Measurements from ENCODE around the gene ZBTB44. TPM values are rescaled to one million over a fixed set of nuclear protein-coding genes. Genes with fewer than 3 reads are reported as not detected.
A peak's percentile ranks its signal among the peaks of the same experiment; 100 is the strongest.

The ZBTB44 gene
- polyA plus RNA-seq, 2 donors: 6.7 to 7.2 TPM

DNA sequence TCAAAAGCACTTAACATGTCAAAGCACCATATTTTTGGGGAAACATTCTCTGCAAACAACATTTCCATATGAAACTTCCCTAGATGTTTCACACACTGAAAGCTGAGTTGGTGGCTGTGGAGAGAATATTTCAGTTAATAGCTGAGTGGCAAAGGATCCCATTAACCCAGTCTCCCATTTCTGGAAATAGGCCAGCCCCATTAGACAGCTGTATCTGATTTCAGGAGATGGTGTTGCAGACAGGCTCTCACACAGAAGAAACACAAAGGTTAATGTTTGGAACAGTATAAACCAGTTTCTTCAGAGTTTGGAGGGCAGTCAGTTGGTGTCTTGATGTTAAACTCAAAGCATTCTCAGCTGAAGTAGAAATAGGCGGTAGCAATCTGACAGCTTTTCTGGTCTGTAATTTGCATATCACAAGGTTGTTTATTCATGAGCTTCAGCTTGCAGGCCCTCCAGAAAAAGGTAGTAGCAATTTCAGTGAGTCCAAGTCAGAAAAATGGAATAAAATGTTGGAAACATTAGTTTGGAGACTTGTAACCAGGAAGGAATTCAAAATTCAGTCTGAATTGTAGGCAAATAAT is 15.5 kb upstream of the ZBTB44 start:
- H3K9me3 ChIP-seq (ENCODE audit: control insufficient read depth in 2 of 2, insufficient read depth in 1 of 2, low read depth in 1 of 2, low read length in 1 of 2): no peaks in the 10 kb centered on the region
- whole genome bisulfite sequencing, 2 donors: 69 to 84% methylated on average over 1 of the region's 1 CpG

DNA sequence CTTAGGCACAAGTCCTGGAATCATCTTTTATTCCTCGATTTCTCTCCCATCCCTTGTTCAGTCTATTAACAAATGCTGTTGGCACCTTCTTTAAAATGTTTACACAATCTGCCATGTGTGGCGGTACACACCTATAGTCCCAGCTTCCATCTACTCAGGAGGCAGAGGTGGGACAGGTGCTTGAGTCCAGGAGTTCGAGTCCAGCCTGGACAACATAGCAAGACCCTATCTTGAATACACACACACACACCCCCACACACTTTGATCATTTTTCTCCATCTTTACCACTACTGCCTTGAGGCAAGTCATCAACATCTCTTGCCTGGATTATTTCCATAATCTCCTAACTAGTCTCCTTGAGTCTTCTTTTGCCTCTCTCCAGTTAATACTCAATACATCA is 13.7 kb upstream of the ZBTB44 start:
- Histone ChIP-seq H3K36me3 (ENCODE audit: control insufficient read depth in 2 of 2, insufficient read depth in 2 of 2, low read length in 1 of 2) (no peaks in the 10 kb centered on the region), H3K27me3 (ENCODE audit: control insufficient read depth in 1 of 2, insufficient read depth in 2 of 2, low read length in 2 of 2) (no peaks in the 10 kb centered on the region), H3K4me3 (ENCODE audit: low read depth in 1 of 2, low read length in 2 of 2) (no peak overlapping the region), H3K27ac (ENCODE audit: low read depth in 2 of 2, low read length in 1 of 2) (no peak overlapping the region), H3K9me3 (ENCODE audit: control insufficient read depth in 2 of 2, insufficient read depth in 1 of 2, low read depth in 1 of 2, low read length in 1 of 2) (no peaks in the 10 kb centered on the region), H3K4me1 (ENCODE audit: control insufficient read depth in 2 of 2, insufficient read depth in 2 of 2, low read length in 1 of 2) (no peaks in the 10 kb centered on the region)
- WGBS, 2 donors: 92% methylated on average over 3 of the region's 3 CpGs

More for the DNA sequence above, 15.5 kb upstream of the ZBTB44 start:
- no peaks in the 10 kb centered on the region for H3K36me3 ChIP-seq (ENCODE audit: control insufficient read depth in 2 of 2, insufficient read depth in 2 of 2, low read length in 1 of 2)
- H3K4me1 ChIP-seq (ENCODE audit: control insufficient read depth in 2 of 2, insufficient read depth in 2 of 2, low read length in 1 of 2): no peaks in the 10 kb centered on the region
- H3K4me3 ChIP-seq (ENCODE audit: low read depth in 1 of 2, low read length in 2 of 2): no peak overlapping the region
- H3K27ac ChIP-seq (ENCODE audit: low read depth in 2 of 2, low read length in 1 of 2): no peak overlapping the region
- no peaks in the 10 kb centered on the region for H3K27me3 ChIP-seq (ENCODE audit: control insufficient read depth in 1 of 2, insufficient read depth in 2 of 2, low read length in 2 of 2)

DNA sequence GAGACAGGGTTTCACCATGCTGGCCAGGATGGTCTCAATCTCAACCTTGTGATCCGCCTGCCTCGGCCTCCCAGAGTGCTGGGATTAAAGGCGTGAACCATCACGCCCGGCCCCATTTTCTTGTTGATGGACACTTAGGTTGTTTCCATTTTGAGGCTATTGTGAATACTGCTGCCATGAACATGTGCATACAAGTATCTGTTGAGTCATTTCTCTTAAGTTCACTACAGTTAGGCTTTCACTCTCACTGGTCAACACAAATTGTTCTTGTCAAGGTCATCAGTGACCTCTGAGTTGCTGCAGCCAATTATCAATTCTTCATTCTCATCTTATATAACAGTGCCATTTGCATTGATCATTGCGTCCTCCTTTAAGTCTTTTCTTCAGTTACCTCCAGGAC is 13.0 kb upstream of the ZBTB44 start:
- Histone ChIP-seq H3K4me1 (ENCODE audit: control insufficient read depth in 2 of 2, insufficient read depth in 2 of 2, low read length in 1 of 2) (no peaks in the 10 kb centered on the region), H3K27ac (ENCODE audit: low read depth in 2 of 2, low read length in 1 of 2) (no peak overlapping the region), H3K4me3 (ENCODE audit: low read depth in 1 of 2, low read length in 2 of 2) (no peak overlapping the region), H3K9me3 (ENCODE audit: control insufficient read depth in 2 of 2, insufficient read depth in 1 of 2, low read depth in 1 of 2, low read length in 1 of 2) (no peaks in the 10 kb centered on the region), H3K36me3 (ENCODE audit: control insufficient read depth in 2 of 2, insufficient read depth in 2 of 2, low read length in 1 of 2) (no peaks in the 10 kb centered on the region), H3K27me3 (ENCODE audit: control insufficient read depth in 1 of 2, insufficient read depth in 2 of 2, low read length in 2 of 2) (no peaks in the 10 kb centered on the region)
- WGBS, 2 donors: 87 to 95% methylated on average over 6 of the region's 6 CpGs

DNA sequence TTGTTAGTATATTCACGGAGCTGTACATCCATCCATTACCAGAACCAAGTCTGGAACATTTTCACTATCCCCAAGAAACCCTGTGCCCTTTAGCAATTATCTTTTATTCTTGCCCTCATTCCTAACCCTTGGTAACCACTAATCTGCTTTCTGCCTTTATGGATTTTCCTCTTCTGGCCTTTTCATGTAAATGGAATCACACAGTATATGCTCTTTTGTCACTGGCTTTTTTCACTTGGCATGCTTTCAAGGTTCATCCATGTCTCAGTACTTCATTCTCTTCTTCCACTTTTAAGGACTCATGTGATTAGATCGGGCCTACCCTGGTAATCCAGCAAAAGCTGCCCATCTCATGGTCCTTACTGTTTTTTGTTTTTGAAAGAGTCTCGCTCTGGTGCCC is 11.0 kb upstream of the ZBTB44 start:
- Histone ChIP-seq H3K27ac (ENCODE audit: low read depth in 2 of 2, low read length in 1 of 2) (no peak overlapping the region), H3K27me3 (ENCODE audit: control insufficient read depth in 1 of 2, insufficient read depth in 2 of 2, low read length in 2 of 2) (no peaks in the 10 kb centered on the region), H3K36me3 (ENCODE audit: control insufficient read depth in 2 of 2, insufficient read depth in 2 of 2, low read length in 1 of 2) (no peaks in the 10 kb centered on the region), H3K4me3 (ENCODE audit: low read depth in 1 of 2, low read length in 2 of 2) (no peak overlapping the region), H3K9me3 (ENCODE audit: control insufficient read depth in 2 of 2, insufficient read depth in 1 of 2, low read depth in 1 of 2, low read length in 1 of 2) (no peaks in the 10 kb centered on the region), H3K4me1 (ENCODE audit: control insufficient read depth in 2 of 2, insufficient read depth in 2 of 2, low read length in 1 of 2) (no peaks in the 10 kb centered on the region)
- WGBS, 2 donors: 90 to 95% methylated on average over 3 of the region's 3 CpGs

DNA sequence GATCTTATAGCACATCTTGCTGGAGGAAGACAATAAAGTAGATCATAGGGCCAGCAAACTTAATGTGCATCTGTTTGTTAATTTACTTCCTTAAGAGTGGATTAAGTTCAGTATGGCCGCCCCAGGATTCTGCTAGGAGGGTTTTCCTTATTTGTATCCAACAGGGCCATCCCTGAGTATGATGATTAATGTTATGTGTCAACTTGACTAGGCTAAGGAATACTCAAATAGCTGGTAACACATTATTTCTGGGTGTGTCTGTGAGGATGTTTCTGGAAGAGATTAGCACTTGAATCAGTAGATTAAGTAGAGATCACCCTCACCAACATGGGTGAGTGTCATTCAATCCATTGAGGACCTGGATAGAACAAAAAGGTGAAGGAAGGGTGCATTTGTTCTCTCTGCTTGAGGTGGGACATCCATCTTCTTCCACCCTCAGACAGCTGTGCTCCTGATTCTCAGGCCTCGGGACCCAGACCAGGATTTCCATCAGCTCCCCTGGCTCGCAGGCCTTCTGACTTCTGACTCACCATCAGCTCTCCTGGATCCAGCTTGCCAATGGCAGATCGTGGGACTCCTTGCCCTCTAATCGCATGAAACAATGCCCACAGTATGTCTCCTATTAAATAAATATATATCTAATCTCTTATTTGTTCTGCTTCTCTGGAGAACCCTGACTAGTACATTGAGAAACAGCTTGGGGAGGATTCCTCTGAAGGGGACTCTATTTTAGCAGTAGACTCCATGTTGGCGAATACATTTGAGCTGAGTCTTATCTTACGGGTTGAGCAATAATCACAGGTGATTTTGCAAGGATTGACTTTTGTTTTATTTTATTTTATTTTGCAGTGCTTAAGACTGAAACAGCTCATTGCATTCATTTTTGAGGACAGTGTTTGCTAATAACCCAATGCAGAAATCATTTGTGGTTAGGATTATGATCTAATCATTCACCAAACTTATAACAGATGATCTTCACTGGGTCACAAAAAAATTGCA is 9.0 kb upstream of the ZBTB44 start:
- H3K27ac ChIP-seq (ENCODE audit: low read depth in 2 of 2, low read length in 1 of 2): peak overlapping the region in 1 of 2 donors; percentile 33
- H3K9me3 ChIP-seq (ENCODE audit: control insufficient read depth in 2 of 2, insufficient read depth in 1 of 2, low read depth in 1 of 2, low read length in 1 of 2): no peaks in the 10 kb centered on the region
- no peaks in the 10 kb centered on the region for H3K4me1 ChIP-seq (ENCODE audit: control insufficient read depth in 2 of 2, insufficient read depth in 2 of 2, low read length in 1 of 2)
- H3K36me3 ChIP-seq (ENCODE audit: control insufficient read depth in 2 of 2, insufficient read depth in 2 of 2, low read length in 1 of 2): no peaks in the 10 kb centered on the region
- no peak overlapping the region for H3K4me3 ChIP-seq (ENCODE audit: low read depth in 1 of 2, low read length in 2 of 2)
- 80 to 81% methylated on average over 7 of the region's 7 CpGs for WGBS, 2 donors
- no peaks in the 10 kb centered on the region for H3K27me3 ChIP-seq (ENCODE audit: control insufficient read depth in 1 of 2, insufficient read depth in 2 of 2, low read length in 2 of 2)

DNA sequence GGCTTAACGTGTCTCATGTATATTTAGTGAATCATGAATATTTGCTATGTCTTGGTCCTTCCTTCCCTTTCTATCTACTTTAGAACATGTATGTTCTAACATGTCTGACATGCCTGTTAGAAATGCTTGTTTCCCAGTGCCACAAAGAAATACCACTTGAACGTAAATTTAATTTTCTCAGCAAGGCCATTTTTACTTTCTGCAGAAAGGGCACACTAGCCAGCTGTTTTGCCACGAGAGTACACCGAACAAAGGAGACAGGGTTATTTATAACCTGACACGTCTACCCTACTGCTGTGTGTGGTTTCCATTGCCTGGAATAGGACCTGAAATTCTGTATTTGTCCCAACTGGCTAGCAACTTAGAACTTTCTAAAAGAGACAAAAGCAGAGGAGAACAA is 7.4 kb upstream of the ZBTB44 start:
- 80 to 85% methylated on average over 5 of the region's 5 CpGs for WGBS, 2 donors
- Histone ChIP-seq H3K4me3 (ENCODE audit: low read depth in 1 of 2, low read length in 2 of 2) (no peak overlapping the region), H3K9me3 (ENCODE audit: control insufficient read depth in 2 of 2, insufficient read depth in 1 of 2, low read depth in 1 of 2, low read length in 1 of 2) (no peaks in the 10 kb centered on the region), H3K27me3 (ENCODE audit: control insufficient read depth in 1 of 2, insufficient read depth in 2 of 2, low read length in 2 of 2) (no peaks in the 10 kb centered on the region), H3K27ac (ENCODE audit: low read depth in 2 of 2, low read length in 1 of 2) (no peak overlapping the region), H3K4me1 (ENCODE audit: control insufficient read depth in 2 of 2, insufficient read depth in 2 of 2, low read length in 1 of 2) (no peaks in the 10 kb centered on the region), H3K36me3 (ENCODE audit: control insufficient read depth in 2 of 2, insufficient read depth in 2 of 2, low read length in 1 of 2) (no peaks in the 10 kb centered on the region)

DNA sequence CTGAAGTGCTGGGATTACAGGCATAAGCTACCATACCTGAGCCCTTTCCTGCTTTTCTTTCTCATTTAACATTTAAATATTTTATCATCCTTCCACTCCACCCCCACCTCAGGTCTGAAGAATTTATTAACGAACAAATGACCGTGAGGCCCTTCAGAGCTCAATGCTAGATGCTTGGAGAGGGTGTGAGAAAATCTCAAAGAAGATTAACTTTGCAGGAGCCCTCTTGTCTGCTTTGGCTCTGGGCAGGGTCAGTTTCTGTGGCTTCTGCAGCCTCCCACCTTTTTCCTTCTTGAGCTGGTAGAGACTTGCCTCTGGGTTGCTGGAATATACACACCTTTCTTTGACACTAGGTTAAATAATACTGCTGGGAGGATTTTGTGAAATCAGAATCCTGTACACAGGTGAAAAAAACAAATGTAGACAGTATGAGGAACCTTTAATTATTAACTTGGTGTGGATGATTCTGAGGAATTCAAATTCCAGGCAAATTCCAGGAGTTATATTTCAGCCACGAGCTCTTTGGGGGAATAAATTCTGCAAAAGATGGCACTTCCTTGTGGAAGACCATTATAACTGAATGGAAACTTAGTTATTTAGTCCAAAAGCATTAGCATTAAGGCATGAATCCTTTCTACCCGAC is 3.4 kb upstream of the ZBTB44 start:
- 39 to 62% methylated on average over 4 of the region's 4 CpGs for WGBS, 2 donors
- Histone ChIP-seq H3K4me1 (ENCODE audit: control insufficient read depth in 2 of 2, insufficient read depth in 2 of 2, low read length in 1 of 2) (no peaks in the 10 kb centered on the region), H3K9me3 (ENCODE audit: control insufficient read depth in 2 of 2, insufficient read depth in 1 of 2, low read depth in 1 of 2, low read length in 1 of 2) (no peaks in the 10 kb centered on the region), H3K27ac (ENCODE audit: low read depth in 2 of 2, low read length in 1 of 2) (peak overlapping the region in 1 of 2 donors; percentile 9), H3K27me3 (ENCODE audit: control insufficient read depth in 1 of 2, insufficient read depth in 2 of 2, low read length in 2 of 2) (no peaks in the 10 kb centered on the region), H3K36me3 (ENCODE audit: control insufficient read depth in 2 of 2, insufficient read depth in 2 of 2, low read length in 1 of 2) (no peaks in the 10 kb centered on the region), H3K4me3 (ENCODE audit: low read depth in 1 of 2, low read length in 2 of 2) (no peak overlapping the region)

DNA sequence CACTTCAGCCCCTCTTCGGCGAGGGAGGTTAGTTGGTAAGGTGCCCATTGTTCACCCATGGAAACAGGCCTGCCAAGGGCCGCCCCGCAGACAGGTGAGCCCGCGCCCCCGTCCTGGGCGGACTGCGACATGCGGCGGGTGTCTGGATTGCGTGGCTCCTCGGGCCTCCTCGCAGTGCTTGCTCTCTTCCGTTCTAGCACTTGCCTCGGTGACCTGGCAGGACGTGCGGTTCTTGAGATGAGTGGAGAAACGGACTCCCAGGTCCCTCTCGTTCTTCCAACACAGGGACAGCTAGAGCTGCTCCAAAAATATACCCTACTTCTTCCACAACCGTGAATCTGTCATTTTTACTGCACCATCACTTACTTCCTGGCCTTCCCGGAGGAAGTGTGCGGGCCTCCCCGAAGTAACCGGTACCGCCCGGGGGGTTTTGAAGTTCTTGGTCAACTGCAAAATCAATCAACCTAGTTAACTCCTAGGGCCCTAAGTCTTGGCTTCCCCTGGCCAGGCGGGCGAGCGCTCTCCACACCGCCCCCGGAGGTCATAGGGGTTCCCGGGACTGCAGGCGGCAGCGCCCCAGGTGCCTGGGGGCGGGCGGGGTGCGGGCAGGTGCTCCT is 745 bp upstream of the ZBTB44 start:
- Histone ChIP-seq H3K4me1 (ENCODE audit: control insufficient read depth in 2 of 2, insufficient read depth in 2 of 2, low read length in 1 of 2) (no peaks in the 10 kb centered on the region), H3K36me3 (ENCODE audit: control insufficient read depth in 2 of 2, insufficient read depth in 2 of 2, low read length in 1 of 2) (no peaks in the 10 kb centered on the region), H3K9me3 (ENCODE audit: control insufficient read depth in 2 of 2, insufficient read depth in 1 of 2, low read depth in 1 of 2, low read length in 1 of 2) (no peaks in the 10 kb centered on the region), H3K4me3 (ENCODE audit: low read depth in 1 of 2, low read length in 2 of 2) (peak overlapping the region; percentile 43 to 57), H3K27me3 (ENCODE audit: control insufficient read depth in 1 of 2, insufficient read depth in 2 of 2, low read length in 2 of 2) (no peaks in the 10 kb centered on the region), H3K27ac (ENCODE audit: low read depth in 2 of 2, low read length in 1 of 2) (peak overlapping the region; percentile 72 to 90)
- 24 to 29% methylated on average over 38 of the region's 38 CpGs for WGBS, 2 donors

DNA sequence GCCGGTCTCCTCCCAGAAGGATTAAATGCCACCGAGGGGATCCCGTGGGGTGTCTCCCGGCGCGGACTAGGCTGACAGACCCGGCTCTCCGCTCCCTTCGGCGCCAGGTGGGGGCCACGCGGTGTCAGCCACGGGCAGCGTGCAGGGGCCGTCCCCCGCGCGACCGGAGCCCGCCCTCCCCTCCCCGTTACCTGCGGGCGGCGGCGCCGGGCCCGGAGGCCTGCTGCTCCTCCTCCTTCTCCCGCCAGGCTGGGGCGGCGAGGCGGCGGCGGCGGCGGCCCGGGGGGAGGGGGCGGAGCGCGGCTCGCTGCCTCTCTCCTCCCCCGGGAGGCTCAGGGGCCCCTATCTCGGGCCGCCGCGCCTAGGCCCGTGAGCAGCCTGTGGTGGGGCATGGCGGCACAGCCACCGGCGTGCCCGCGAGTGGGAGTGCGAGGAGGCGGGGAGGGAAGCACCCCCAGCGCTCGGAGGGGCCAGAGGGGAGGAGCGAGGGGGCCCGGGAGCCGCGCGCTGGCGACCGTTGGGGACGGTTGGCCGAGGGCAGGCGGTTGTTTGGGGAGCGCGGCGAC is 450 bp downstream of the ZBTB44 start:
- no peaks in the 10 kb centered on the region for H3K4me1 ChIP-seq (ENCODE audit: control insufficient read depth in 2 of 2, insufficient read depth in 2 of 2, low read length in 1 of 2)
- no peaks in the 10 kb centered on the region for H3K9me3 ChIP-seq (ENCODE audit: control insufficient read depth in 2 of 2, insufficient read depth in 1 of 2, low read depth in 1 of 2, low read length in 1 of 2)
- peak overlapping the region; percentile 93 to 95 for H3K27ac ChIP-seq (ENCODE audit: low read depth in 2 of 2, low read length in 1 of 2)
- peak overlapping the region; percentile 57 to 91 for H3K4me3 ChIP-seq (ENCODE audit: low read depth in 1 of 2, low read length in 2 of 2)
- WGBS, 2 donors: 0% methylated on average over 16 to 68 of the region's 68 CpGs
- no peaks in the 10 kb centered on the region for H3K36me3 ChIP-seq (ENCODE audit: control insufficient read depth in 2 of 2, insufficient read depth in 2 of 2, low read length in 1 of 2)
- no peaks in the 10 kb centered on the region for H3K27me3 ChIP-seq (ENCODE audit: control insufficient read depth in 1 of 2, insufficient read depth in 2 of 2, low read length in 2 of 2)
